Measurements from ENCODE around the gene GPR87.

DNA sequence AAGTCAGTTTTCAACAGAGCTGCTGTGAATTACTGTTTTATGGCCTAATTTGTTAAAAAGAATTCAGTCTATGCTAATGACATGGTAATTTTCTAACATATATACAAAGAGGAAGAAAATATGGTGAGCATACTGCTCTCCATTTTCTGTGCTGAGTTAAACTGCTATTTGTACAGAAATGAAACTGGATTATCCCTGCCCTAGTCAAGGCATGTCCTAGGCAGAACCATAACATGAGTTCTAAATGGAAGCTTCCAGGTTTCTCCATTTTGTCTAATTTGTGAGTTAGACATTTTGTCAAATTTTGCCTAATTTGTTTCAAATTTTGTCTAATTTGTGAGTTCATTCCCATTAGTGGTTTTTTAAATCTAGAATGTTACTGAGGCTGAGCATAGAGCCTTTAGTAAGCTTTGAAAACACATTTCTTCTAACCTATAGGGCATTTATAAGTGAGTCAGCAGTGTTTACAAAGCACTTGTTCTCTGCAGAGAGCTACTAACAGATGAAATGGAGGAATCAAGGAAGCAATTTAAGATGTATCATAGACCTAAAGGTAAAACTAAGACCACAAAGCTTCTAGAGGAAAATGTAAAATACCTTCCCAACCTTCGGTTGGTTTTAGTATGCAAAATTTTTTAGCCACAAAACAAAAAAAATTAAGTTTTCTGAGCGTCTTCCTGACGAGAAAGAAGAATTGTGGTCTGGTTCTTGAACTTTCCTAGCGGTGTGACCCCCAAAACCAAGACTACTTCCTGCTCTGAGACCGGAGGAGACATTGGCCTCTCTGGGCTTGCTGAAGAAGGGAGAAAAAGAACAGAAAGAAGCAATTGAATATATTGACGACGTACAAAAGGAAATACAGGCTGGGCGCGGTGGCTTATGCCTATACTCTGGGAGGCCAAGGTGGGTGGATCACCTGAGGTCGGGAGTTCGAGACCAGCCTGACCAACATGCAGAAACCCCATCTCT lies 48.1 kb downstream of the GPR87 start:
- no peak for TF ChIP-seq POLR2A (IDR thresholded peaks at IDR 0.05; ENCODE audit: borderline replicate concordance, extremely low read depth, insufficient read depth, insufficient read length)
- TF ChIP-seq, protein P1, sequence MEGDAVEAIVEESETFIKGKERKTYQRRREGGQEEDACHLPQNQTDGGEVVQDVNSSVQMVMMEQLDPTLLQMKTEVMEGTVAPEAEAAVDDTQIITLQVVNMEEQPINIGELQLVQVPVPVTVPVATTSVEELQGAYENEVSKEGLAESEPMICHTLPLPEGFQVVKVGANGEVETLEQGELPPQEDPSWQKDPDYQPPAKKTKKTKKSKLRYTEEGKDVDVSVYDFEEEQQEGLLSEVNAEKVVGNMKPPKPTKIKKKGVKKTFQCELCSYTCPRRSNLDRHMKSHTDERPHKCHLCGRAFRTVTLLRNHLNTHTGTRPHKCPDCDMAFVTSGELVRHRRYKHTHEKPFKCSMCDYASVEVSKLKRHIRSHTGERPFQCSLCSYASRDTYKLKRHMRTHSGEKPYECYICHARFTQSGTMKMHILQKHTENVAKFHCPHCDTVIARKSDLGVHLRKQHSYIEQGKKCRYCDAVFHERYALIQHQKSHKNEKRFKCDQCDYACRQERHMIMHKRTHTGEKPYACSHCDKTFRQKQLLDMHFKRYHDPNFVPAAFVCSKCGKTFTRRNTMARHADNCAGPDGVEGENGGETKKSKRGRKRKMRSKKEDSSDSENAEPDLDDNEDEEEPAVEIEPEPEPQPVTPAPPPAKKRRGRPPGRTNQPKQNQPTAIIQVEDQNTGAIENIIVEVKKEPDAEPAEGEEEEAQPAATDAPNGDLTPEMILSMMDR (IDR thresholded peaks at IDR 0.05 in 2 of 3, conservative IDR thresholded peaks at IDR 0.05 in 1 of 3; ENCODE audit: borderline replicate concordance in 1 of 3, insufficient read depth in 1 of 3, low read depth in 2 of 3, low read length in 2 of 3): no peak
- TF ChIP-seq, protein P2, sequence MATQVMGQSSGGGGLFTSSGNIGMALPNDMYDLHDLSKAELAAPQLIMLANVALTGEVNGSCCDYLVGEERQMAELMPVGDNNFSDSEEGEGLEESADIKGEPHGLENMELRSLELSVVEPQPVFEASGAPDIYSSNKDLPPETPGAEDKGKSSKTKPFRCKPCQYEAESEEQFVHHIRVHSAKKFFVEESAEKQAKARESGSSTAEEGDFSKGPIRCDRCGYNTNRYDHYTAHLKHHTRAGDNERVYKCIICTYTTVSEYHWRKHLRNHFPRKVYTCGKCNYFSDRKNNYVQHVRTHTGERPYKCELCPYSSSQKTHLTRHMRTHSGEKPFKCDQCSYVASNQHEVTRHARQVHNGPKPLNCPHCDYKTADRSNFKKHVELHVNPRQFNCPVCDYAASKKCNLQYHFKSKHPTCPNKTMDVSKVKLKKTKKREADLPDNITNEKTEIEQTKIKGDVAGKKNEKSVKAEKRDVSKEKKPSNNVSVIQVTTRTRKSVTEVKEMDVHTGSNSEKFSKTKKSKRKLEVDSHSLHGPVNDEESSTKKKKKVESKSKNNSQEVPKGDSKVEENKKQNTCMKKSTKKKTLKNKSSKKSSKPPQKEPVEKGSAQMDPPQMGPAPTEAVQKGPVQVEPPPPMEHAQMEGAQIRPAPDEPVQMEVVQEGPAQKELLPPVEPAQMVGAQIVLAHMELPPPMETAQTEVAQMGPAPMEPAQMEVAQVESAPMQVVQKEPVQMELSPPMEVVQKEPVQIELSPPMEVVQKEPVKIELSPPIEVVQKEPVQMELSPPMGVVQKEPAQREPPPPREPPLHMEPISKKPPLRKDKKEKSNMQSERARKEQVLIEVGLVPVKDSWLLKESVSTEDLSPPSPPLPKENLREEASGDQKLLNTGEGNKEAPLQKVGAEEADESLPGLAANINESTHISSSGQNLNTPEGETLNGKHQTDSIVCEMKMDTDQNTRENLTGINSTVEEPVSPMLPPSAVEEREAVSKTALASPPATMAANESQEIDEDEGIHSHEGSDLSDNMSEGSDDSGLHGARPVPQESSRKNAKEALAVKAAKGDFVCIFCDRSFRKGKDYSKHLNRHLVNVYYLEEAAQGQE (IDR thresholded peaks at IDR 0.05; ENCODE audit: low read depth): no peak
